DLD1 (cell line): Measurements from ENCODE around the gene AIFM2.
"Not testable (repeated sequence)": the region's sequence is repeated elsewhere in the genome, so short reads cannot be mapped to it uniquely, and the experiment has no call there.

Experiments used
- in situ Hi-C: cut with HindIII; loops from 2 replicates; pipeline ENCODE4 v1.10.0; 2017; ENCODE audit warnings: low sequenced_read_pairs

AIFM2 gene

GRCh38 chr10:70123817-70124216 is 8.8 kb downstream of the AIFM2 start:
- in situ Hi-C loops, result no loop called here

- in situ Hi-C loops, result not testable (repeated sequence)
These were observed 9.5 kb downstream of the AIFM2 start for GRCh38 chr10:70123166-70123565.

GRCh38 chr10:70122742-70123141 is 9.9 kb downstream of the AIFM2 start:
- in situ Hi-C loops, result no loop called here

GRCh38 chr10:70121281-70121949 is 11.2 kb downstream of the AIFM2 start:
- in situ Hi-C loops, result no loop called here

- in situ Hi-C loops, result no loop called here
These were observed 12.2 kb downstream of the AIFM2 start for GRCh38 chr10:70120417-70120816.

GRCh38 chr10:70119623-70120022 is 13.0 kb downstream of the AIFM2 start:
- in situ Hi-C loops, result no loop called here

GRCh38 chr10:70119197-70119596 is 13.4 kb downstream of the AIFM2 start:
- in situ Hi-C loops, result no loop called here

GRCh38 chr10:70118196-70118595 is 14.4 kb downstream of the AIFM2 start:
- in situ Hi-C loops, result no loop called here

- in situ Hi-C loops, result no loop called here
These were observed 15.0 kb downstream of the AIFM2 start for GRCh38 chr10:70117646-70118045.

- in situ Hi-C loops, result no loop called here
These were observed 16.5 kb downstream of the AIFM2 start for GRCh38 chr10:70115948-70116682.

GRCh38 chr10:70114902-70115301 is 17.7 kb downstream of the AIFM2 start:
- in situ Hi-C loops, result no loop called here

- in situ Hi-C loops, result no loop called here
These were observed 20.6 kb downstream of the AIFM2 start for GRCh38 chr10:70112071-70112470.

- in situ Hi-C loops, result no loop called here
These were observed 21.1 kb downstream of the AIFM2 start for GRCh38 chr10:70111496-70111895.

- in situ Hi-C loops, result no loop called here
These were observed 23.4 kb downstream of the AIFM2 start for GRCh38 chr10:70109064-70109729.

- in situ Hi-C loops, result no loop called here
These were observed 25.4 kb downstream of the AIFM2 start for GRCh38 chr10:70106958-70107791.

- in situ Hi-C loops, result no loop called here
These were observed 31.0 kb downstream of the AIFM2 start for GRCh38 chr10:70101668-70102067.

- in situ Hi-C loops, result not testable (repeated sequence)
These were observed 31.5 kb downstream of the AIFM2 start for GRCh38 chr10:70101068-70101562.

- in situ Hi-C loops, result no loop called here
These were observed 34.4 kb downstream of the AIFM2 start for GRCh38 chr10:70098271-70098670.

GRCh38 chr10:70097459-70097858 is 35.2 kb downstream of the AIFM2 start:
- in situ Hi-C loops, result no loop called here

GRCh38 chr10:70096705-70097420 is 35.8 kb downstream of the AIFM2 start:
- in situ Hi-C loops, result no loop called here
